Stimulated activated CD4-positive, alpha-beta T cell treated with anti-CD3 and anti-CD28 coated beads, Interleukin-12 subunit alpha, Interleukin-12 subunit beta, amount 100 ng/mL, for 4 hours (primary cell): ENCODE measurements around the gene UBASH3A.

ENCODE experiments used
- DNase-seq: peaks from one replicate; pipeline ENCODE4 v3.0.0-alpha.2; 2020

The UBASH3A gene

GRCh38 chr21:42411891-42412635 is 8.4 kb downstream of the UBASH3A start:
- no peak for DNase-seq

GRCh38 chr21:42412636-42412933 is 8.9 kb downstream of the UBASH3A start:
- no peak for DNase-seq

GRCh38 chr21:42413093-42413492 is 9.4 kb downstream of the UBASH3A start:
- no peak for DNase-seq

GRCh38 chr21:42413500-42413899 is 9.8 kb downstream of the UBASH3A start:
- DNase-seq = peak; percentile 49

- DNase-seq = no peak
These were observed 10.4 kb downstream of the UBASH3A start for GRCh38 chr21:42414066-42414465.

GRCh38 chr21:42414553-42414927 is 10.8 kb downstream of the UBASH3A start:
- no peak for DNase-seq

GRCh38 chr21:42414928-42415769 is 11.4 kb downstream of the UBASH3A start:
- peak; percentile 89 for DNase-seq

GRCh38 chr21:42417533-42417932 is 13.8 kb downstream of the UBASH3A start:
- DNase-seq = no peak

GRCh38 chr21:42418886-42419285 is 15.2 kb downstream of the UBASH3A start:
- DNase-seq = no peak

- no peak for DNase-seq
These were observed 16.1 kb downstream of the UBASH3A start for GRCh38 chr21:42419845-42420244.

- DNase-seq = no peak
These were observed 17.5 kb downstream of the UBASH3A start for GRCh38 chr21:42421018-42421793.

GRCh38 chr21:42423197-42423675 is 19.5 kb downstream of the UBASH3A start:
- DNase-seq = no peak

GRCh38 chr21:42423685-42424084 is 20.0 kb downstream of the UBASH3A start:
- DNase-seq = no peak

GRCh38 chr21:42424914-42425541 is 21.3 kb downstream of the UBASH3A start:
- no peak for DNase-seq

- DNase-seq = no peak
These were observed 21.9 kb downstream of the UBASH3A start for GRCh38 chr21:42425591-42425990.

GRCh38 chr21:42426424-42426823 is 22.7 kb downstream of the UBASH3A start:
- DNase-seq = no peak

- no peak for DNase-seq
These were observed 23.3 kb downstream of the UBASH3A start for GRCh38 chr21:42426876-42427480.

- DNase-seq = no peak
These were observed 24.2 kb downstream of the UBASH3A start for GRCh38 chr21:42427809-42428419.

GRCh38 chr21:42429021-42429420 is 25.3 kb downstream of the UBASH3A start:
- no peak for DNase-seq

- no peak for DNase-seq
These were observed 26.2 kb downstream of the UBASH3A start for GRCh38 chr21:42429856-42430255.

GRCh38 chr21:42430521-42430920 is 26.8 kb downstream of the UBASH3A start:
- DNase-seq = no peak

GRCh38 chr21:42431196-42431595 is 27.5 kb downstream of the UBASH3A start:
- DNase-seq = no peak
